Ovary (tissue), 3 donors: ENCODE data around the gene CSF1R.

Experiments
- CTCF ChIP-seq, 3 donors: fragments of 450-650 bp in 2 of 3; fragments of 200-600 bp in 1 of 3; IDR thresholded peaks; one replicate each; pipeline versions ENCODE4 v1.5.1 to v1.8.0; 2016 to 2022; ENCODE audit warnings: antibody characterized with exemption in 3 of 3, mild to moderate bottlenecking in 1 of 3
- EP300 ChIP-seq: sonication (generic); formaldehyde crosslinking; IDR thresholded peaks from one replicate; pipeline ENCODE4 v1.6.1; 2017; ENCODE audit warnings: antibody characterized with exemption
- POLR2A ChIP-seq: fragments of 450-650 bp; IDR thresholded peaks from one replicate; pipeline ENCODE4 v1.6.1; 2017; ENCODE audit warnings: antibody characterized with exemption, mild to moderate bottlenecking, moderate library complexity
- donor health status: DM: no; HTN: no; CAD: no.

GRCh38 chr5:150059623-150060022, 26.7 kb downstream of the CSF1R start:
- TF ChIP-seq POLR2A (no peak), EP300 (no peak), CTCF (IDR thresholded peaks at IDR 0.05) (no peak)
